Right lobe of liver (tissue), 4 donors: ENCODE results near the gene PVALEF.

Source experiments
- CTCF ChIP-seq, 4 donors: fragments of 200-600 bp in 3 of 4; fragments of 450-650 bp in 1 of 4; IDR thresholded peaks; one replicate each; pipeline versions ENCODE4 v1.5.1 to v1.8.0; 2016 to 2022; ENCODE audit warnings: antibody characterized with exemption in 4 of 4, mild to moderate bottlenecking in 2 of 4
- POLR2A ChIP-seq: fragments of 450-650 bp; IDR thresholded peaks from one replicate; pipeline ENCODE4 v1.6.1; 2017; ENCODE audit warnings: antibody characterized with exemption, mild to moderate bottlenecking
- donor health status: DM: no; HTN: no; CAD: no.
- donor health status: DM: no; HTN: no; CAD: no.
- donor health status: DM: no; HTN: yes; CAD: no.

DNA sequence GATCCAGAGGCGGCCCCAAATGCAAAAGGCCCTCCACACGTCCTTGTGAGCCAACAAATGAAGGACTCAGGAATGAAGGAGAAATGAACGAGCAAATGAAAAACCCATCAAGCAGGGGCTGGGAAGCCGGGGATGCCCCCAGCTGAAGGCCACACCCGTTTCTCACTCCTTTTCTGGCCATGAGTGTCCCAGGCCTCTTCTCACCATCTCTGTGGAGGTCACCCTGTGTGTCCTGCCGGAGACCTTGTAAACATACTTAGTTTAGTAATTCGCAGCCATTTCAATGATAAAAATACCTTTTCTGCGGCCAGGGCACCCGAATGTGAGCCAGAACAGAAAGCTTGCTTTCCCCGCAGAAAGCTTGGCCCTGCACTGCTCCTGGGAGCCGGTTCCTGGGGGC lies 21.8 kb downstream of the PVALEF start:
- TF ChIP-seq CTCF (IDR thresholded peaks at IDR 0.05) (no peak), POLR2A (no peak)
